Fibroblast of lung (primary cell): Measurements from ENCODE around the gene PNMA6E. TPM values are rescaled to one million over a fixed set of nuclear protein-coding genes. Genes with fewer than 3 reads are reported as not detected.

Experiments used
- DNase-seq, 2 donors: peaks; one replicate each; pipeline versions ENCODE4 v3.0.0 to v3.0.0-alpha.2; 2010; ENCODE audit warnings: low read depth in 2 of 2
- H2AFZ ChIP-seq: 2 replicates; pipeline ENCODE4 v1.5.1; 2012; ENCODE audit warnings: low read length, control low read depth, inconsistent platforms
- H3K27ac ChIP-seq: 2 replicates; pipeline ENCODE4 v1.5.1; 2011; ENCODE audit warnings: low read length, control low read depth; ENCODE audit not compliant: insufficient read depth
- H3K27me3 ChIP-seq: 2 replicates; pipeline ENCODE4 v1.5.1; 2011; ENCODE audit warnings: mild to moderate bottlenecking, low read length; ENCODE audit not compliant: control insufficient read depth, insufficient read depth
- H3K36me3 ChIP-seq: 2 replicates; pipeline ENCODE4 v1.5.1; 2011; ENCODE audit warnings: low read length; ENCODE audit not compliant: control insufficient read depth, insufficient read depth
- H3K4me1 ChIP-seq: 2 replicates; pipeline ENCODE4 v1.5.1; 2011; ENCODE audit warnings: low read length; ENCODE audit not compliant: control insufficient read depth, insufficient read depth; ENCODE audit errors: extremely low read depth
- H3K4me2 ChIP-seq: 2 replicates; pipeline ENCODE4 v1.5.1; 2011; ENCODE audit warnings: low read length, control low read depth; ENCODE audit not compliant: insufficient read depth; ENCODE audit errors: extremely low read depth
- H3K4me3 ChIP-seq, 4 experiments: fragments of 200-600 bp in 1 of 4; sonication (generic) in 1 of 4; replicated peaks in 1 of 4; 2 replicates each; pipeline ENCODE4 v1.5.1; 2011 to 2016; ENCODE audit warnings: low read length in 4 of 4, low read depth in 3 of 4, mild to moderate bottlenecking in 3 of 4, control low read depth in 2 of 4, inconsistent platforms in 1 of 4, mixed read lengths in 1 of 4; ENCODE audit not compliant: insufficient read depth in 1 of 4; ENCODE audit errors: control extremely low read depth in 1 of 4
- H3K79me2 ChIP-seq: 2 replicates; pipeline ENCODE4 v1.5.1; 2012; ENCODE audit warnings: mild to moderate bottlenecking, low read length, inconsistent platforms; ENCODE audit not compliant: control insufficient read depth, insufficient read depth
- H3K9ac ChIP-seq: 2 replicates; pipeline ENCODE4 v1.5.1; 2011; ENCODE audit warnings: mild to moderate bottlenecking, low read length, control low read depth; ENCODE audit not compliant: insufficient read depth
- H3K9me3 ChIP-seq: 2 replicates; pipeline ENCODE4 v1.5.1; 2012; ENCODE audit warnings: low read depth, low read length; ENCODE audit not compliant: control insufficient read depth, insufficient read depth
- H4K20me1 ChIP-seq: 2 replicates; pipeline ENCODE4 v1.5.1; 2011; ENCODE audit warnings: low read length; ENCODE audit not compliant: control insufficient read depth, insufficient read depth; ENCODE audit errors: extremely low read depth
- CTCF ChIP-seq, 2 donors: IDR thresholded peaks in 1 of 2; conservative IDR thresholded peaks in 1 of 2; 1 replicate in 1 of 2; 2 replicates in 1 of 2; pipeline ENCODE4 v1.5.1; 2011 to 2012; ENCODE audit warnings: low read length in 2 of 2, control low read depth in 1 of 2, inconsistent platforms in 1 of 2, low read depth in 1 of 2, mild to moderate bottlenecking in 1 of 2
- EZH2 ChIP-seq: IDR thresholded peaks from 2 replicates; pipeline ENCODE4 v1.5.1; 2012; ENCODE audit warnings: low read length, control low read depth, mild to moderate bottlenecking; ENCODE audit errors: missing control alignments
- polyA plus RNA-seq, 2 donors: library from polyadenylated mRNA; depleted of rRNA in 1 of 2; stranded (reverse) in 1 of 2; unstranded in 1 of 2; fragments of >200 nt; gene quantifications; 2 replicates each; pipeline ENCODE4 v1.2.1, GENCODE V29; 2011 to 2012; ENCODE audit warnings: missing spikeins in 1 of 2
- total RNA-seq: library from RNA; depleted of rRNA; stranded (reverse); fragments of >200 nt; gene quantifications from 2 replicates; pipeline ENCODE4 v1.2.1, GENCODE V29; 2014

PNMA6E gene
- total and polyA plus RNA-seq, 2 donors (not counting 1 experiment from before 2014, with no cell fraction given), result not detected

DNA sequence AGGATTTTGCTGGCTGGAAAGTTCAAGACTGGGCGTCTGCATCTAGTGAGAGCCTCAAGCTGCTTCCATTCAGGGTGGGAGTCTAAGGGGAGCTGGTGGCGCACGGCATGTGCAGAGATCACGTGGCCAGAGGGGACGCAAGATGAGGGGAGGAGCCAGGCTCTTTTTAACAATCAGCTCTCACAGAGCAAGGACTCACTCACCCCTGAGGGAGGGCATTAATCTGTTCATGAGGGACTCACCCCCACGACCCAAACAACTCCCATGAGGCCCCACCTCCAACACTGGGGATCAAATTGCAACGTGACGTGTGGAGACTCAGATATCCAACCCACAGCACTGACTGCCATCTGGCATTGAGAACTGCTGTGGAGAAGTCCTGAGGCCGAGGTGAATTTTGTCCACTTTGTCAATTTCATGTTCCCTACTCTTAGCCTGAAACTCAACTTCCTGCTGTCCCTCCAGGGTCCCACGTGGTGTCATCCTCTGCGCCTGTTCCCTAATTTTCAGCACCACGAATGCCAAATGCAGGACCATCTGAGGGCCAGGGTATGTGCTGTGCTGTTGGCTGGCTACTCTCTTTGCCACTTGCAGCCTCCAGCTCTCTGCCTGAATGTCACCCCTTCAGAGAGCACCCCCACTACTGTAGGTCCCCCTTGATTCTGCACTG, 15.8 kb upstream of the PNMA6E start:
- H3K9ac ChIP-seq, result no peak overlapping the region
- no peak overlapping the region for H3K27ac ChIP-seq
- no peak for DNase-seq
- H2AFZ ChIP-seq, result no peak overlapping the region
- H3K79me2 ChIP-seq, result no peaks in the 10 kb centered on the region
- H3K36me3 ChIP-seq, result no peaks in the 10 kb centered on the region
- H3K27me3 ChIP-seq, result peaks cover 3% of the 10 kb centered on the region
- no peak for TF ChIP-seq CTCF (conservative IDR thresholded peaks at IDR 0.05 in 1 of 2, IDR thresholded peaks at IDR 0.05 in 1 of 2; ENCODE audit: low read depth in 1 of 2, low read length in 2 of 2)
- no peak for TF ChIP-seq EZH2
- H3K4me1 ChIP-seq, result no peaks in the 10 kb centered on the region
- H3K4me2 ChIP-seq, result no peak overlapping the region
- no peak overlapping the region for H3K4me3 ChIP-seq
- no peaks in the 10 kb centered on the region for H3K9me3 ChIP-seq
- no peaks in the 10 kb centered on the region for H4K20me1 ChIP-seq

DNA sequence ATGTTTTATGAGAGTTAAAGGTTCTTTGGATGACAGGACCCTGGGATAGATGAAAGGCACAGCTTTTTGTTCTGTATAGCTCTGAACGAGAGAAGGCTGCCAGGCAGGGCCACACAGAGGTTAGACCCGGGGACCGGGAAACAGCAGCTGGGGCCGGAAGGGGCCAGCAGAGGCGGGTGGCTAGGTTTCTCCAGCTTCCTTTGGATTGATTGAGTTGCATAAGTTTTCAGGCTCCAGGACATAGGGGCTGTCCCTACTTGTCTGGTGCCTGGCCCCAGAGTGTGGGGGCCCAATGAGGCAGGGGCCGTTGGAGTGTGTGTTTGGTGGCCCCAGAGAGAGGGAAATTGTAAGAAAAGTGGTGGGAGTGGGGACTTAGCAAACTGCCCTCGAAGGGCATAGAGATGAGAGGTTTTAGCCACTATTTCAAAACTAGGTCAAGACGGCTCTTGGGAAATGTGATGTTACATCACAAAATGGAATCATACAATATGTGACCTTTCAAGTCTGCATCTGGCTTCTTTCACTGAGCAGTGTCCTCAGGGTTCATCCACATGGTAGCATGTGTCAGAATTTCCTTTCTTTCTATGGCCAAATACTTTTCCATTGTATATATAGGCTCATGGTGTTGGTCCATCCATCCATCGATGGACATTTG, 13.8 kb upstream of the PNMA6E start:
- H3K4me1 ChIP-seq, result no peaks in the 10 kb centered on the region
- H3K27me3 ChIP-seq, result peaks cover 5% of the 10 kb centered on the region
- H3K4me3 ChIP-seq, result no peak overlapping the region
- TF ChIP-seq CTCF (conservative IDR thresholded peaks at IDR 0.05 in 1 of 2, IDR thresholded peaks at IDR 0.05 in 1 of 2; ENCODE audit: low read depth in 1 of 2, low read length in 2 of 2) (no peak), EZH2 (no peak)
- H3K79me2 ChIP-seq, result no peaks in the 10 kb centered on the region
- H3K27ac ChIP-seq, result no peak overlapping the region
- H3K9ac ChIP-seq, result no peak overlapping the region
- no peaks in the 10 kb centered on the region for H4K20me1 ChIP-seq
- H3K36me3 ChIP-seq, result no peaks in the 10 kb centered on the region
- H3K9me3 ChIP-seq, result no peaks in the 10 kb centered on the region
- DNase-seq, result peak in 1 of 2 donors; percentile 18
- no peak overlapping the region for H3K4me2 ChIP-seq
- no peak overlapping the region for H2AFZ ChIP-seq

- H3K9me3 ChIP-seq, result no peaks in the 10 kb centered on the region
- no peaks in the 10 kb centered on the region for H4K20me1 ChIP-seq
- no peak overlapping the region for H3K4me2 ChIP-seq
- H3K27me3 ChIP-seq, result peaks cover 5% of the 10 kb centered on the region
- no peak overlapping the region for H3K4me3 ChIP-seq
- no peaks in the 10 kb centered on the region for H3K36me3 ChIP-seq
- no peak for DNase-seq
- H3K9ac ChIP-seq, result no peak overlapping the region
- no peaks in the 10 kb centered on the region for H3K4me1 ChIP-seq
- TF ChIP-seq EZH2, result no peak
- TF ChIP-seq CTCF (conservative IDR thresholded peaks at IDR 0.05 in 1 of 2, IDR thresholded peaks at IDR 0.05 in 1 of 2; ENCODE audit: low read depth in 1 of 2, low read length in 2 of 2), result no peak
- no peak overlapping the region for H2AFZ ChIP-seq
- no peak overlapping the region for H3K27ac ChIP-seq
- no peaks in the 10 kb centered on the region for H3K79me2 ChIP-seq
Observed at GRCh38 chrX:153413731-153414130, 12.6 kb upstream of the PNMA6E start.
